DOHH2 (cell line): Measurements from ENCODE around the gene L1CAM.

ENCODE experiments used
- H3F3A ChIP-seq: fragments of 200-600 bp; sonication (generic), shearing (Covaris generic); 2 replicates; pipeline ENCODE4 v1.6.0; 2016; ENCODE audit warnings: antibody characterized with exemption, mild to moderate bottlenecking; ENCODE audit not compliant: control insufficient read depth, insufficient read depth
- H3K27ac ChIP-seq: fragments of 200-600 bp; sonication (generic); 2 replicates; pipeline ENCODE4 v1.5.1; 2014; ENCODE audit warnings: low read depth, mild to moderate bottlenecking, low read length, moderate library complexity
- H3K27me3 ChIP-seq: fragments of 200-600 bp; sonication (generic); 2 replicates; pipeline ENCODE4 v1.6.1; 2014; ENCODE audit warnings: mild to moderate bottlenecking, low read length, mixed read lengths; ENCODE audit not compliant: control insufficient read depth
- H3K36me3 ChIP-seq: fragments of 200-600 bp; sonication (generic); 2 replicates; pipeline ENCODE4 v1.6.1; 2014; ENCODE audit warnings: mild to moderate bottlenecking, low read length, moderate library complexity, mixed read lengths; ENCODE audit not compliant: control insufficient read depth
- H3K4me1 ChIP-seq: fragments of 200-600 bp; sonication (generic); 2 replicates; pipeline ENCODE4 v1.6.1; 2014; ENCODE audit warnings: mild to moderate bottlenecking, low read length, mixed read lengths; ENCODE audit not compliant: control insufficient read depth
- H3K4me2 ChIP-seq: fragments of 200-600 bp; sonication (generic); 2 replicates; pipeline ENCODE4 v1.6.0; 2014; ENCODE audit warnings: mild to moderate bottlenecking, low read length, moderate library complexity
- H3K4me3 ChIP-seq: fragments of 200-600 bp; sonication (generic); 2 replicates; pipeline ENCODE4 v1.5.1; 2014; ENCODE audit warnings: mild to moderate bottlenecking, low read length, mixed read lengths
- H3K79me2 ChIP-seq: fragments of 200-600 bp; sonication (generic); 2 replicates; pipeline ENCODE4 v1.6.1; 2014; ENCODE audit warnings: mild to moderate bottlenecking, low read length, mixed read lengths; ENCODE audit not compliant: control insufficient read depth
- H3K9me2 ChIP-seq: fragments of 200-600 bp; sonication (generic); replicated peaks from 2 replicates; pipeline ENCODE4 v1.6.1; 2014; ENCODE audit warnings: mild to moderate bottlenecking, low read length, mixed read lengths; ENCODE audit not compliant: control insufficient read depth
- H3K9me3 ChIP-seq: fragments of 200-600 bp; sonication (generic); 2 replicates; pipeline ENCODE4 v1.6.1; 2014; ENCODE audit warnings: antibody characterized with exemption, low read length, mixed read lengths; ENCODE audit not compliant: control insufficient read depth, insufficient read depth
- H4K20me1 ChIP-seq: fragments of 200-600 bp; sonication (generic); 2 replicates; pipeline ENCODE4 v1.6.0; 2014; ENCODE audit warnings: low read depth, mild to moderate bottlenecking, antibody characterized with exemption, low read length, moderate library complexity; ENCODE audit not compliant: control insufficient read depth, insufficient read depth
- CTCF ChIP-seq: fragments of 200-600 bp; sonication (generic); IDR thresholded peaks from one replicate; pipeline ENCODE4 v1.5.1; 2014; ENCODE audit warnings: antibody characterized with exemption, mild to moderate bottlenecking, low read depth, low read length; ENCODE audit not compliant: poor library complexity, severe bottlenecking
- EZH2phosphoT487 ChIP-seq: fragments of 200-600 bp; sonication (generic); IDR thresholded peaks from 2 replicates; pipeline ENCODE4 v1.6.1; 2017; ENCODE audit warnings: borderline replicate concordance, mild to moderate bottlenecking, antibody characterized with exemption, low read length, moderate library complexity, mixed read lengths

The L1CAM gene

GRCh38 chrX:153857348-153857903 lies 28.5 kb downstream of the L1CAM start:
- no peak overlapping the region for H3K27ac ChIP-seq
- H3F3A ChIP-seq, result no peaks in the 10 kb centered on the region
- no peaks in the 10 kb centered on the region; the same call in none of the 2 replicates for H3K27me3 ChIP-seq
- H3K79me2 ChIP-seq, result no peaks in the 10 kb centered on the region
- H3K4me1 ChIP-seq, result no peaks in the 10 kb centered on the region
- H4K20me1 ChIP-seq, result no peaks in the 10 kb centered on the region
- H3K9me2 ChIP-seq, result no peaks in the 10 kb centered on the region
- H3K9me3 ChIP-seq, result no peaks in the 10 kb centered on the region
- no peak overlapping the region for H3K4me3 ChIP-seq
- no peak overlapping the region for H3K4me2 ChIP-seq
- TF ChIP-seq CTCF, result no peak
- H3K36me3 ChIP-seq, result no peaks in the 10 kb centered on the region

GRCh38 chrX:153854702-153855101 lies 31.3 kb downstream of the L1CAM start:
- Histone ChIP-seq H3K4me2 (no peak overlapping the region), H3K79me2 (no peaks in the 10 kb centered on the region), H3K36me3 (no peaks in the 10 kb centered on the region), H3K4me1 (no peaks in the 10 kb centered on the region), H3K9me2 (no peaks in the 10 kb centered on the region), H3K9me3 (no peaks in the 10 kb centered on the region), H3F3A (no peaks in the 10 kb centered on the region), H4K20me1 (no peaks in the 10 kb centered on the region), H3K4me3 (no peak overlapping the region), H3K27me3 (no peaks in the 10 kb centered on the region; the same call in none of the 2 replicates), H3K27ac (no peak overlapping the region)
- TF ChIP-seq EZH2phosphoT487, result no peak
- no peak for TF ChIP-seq CTCF

GRCh38 chrX:153853902-153854267 lies 32.1 kb downstream of the L1CAM start:
- H3K4me3 ChIP-seq, result no peak overlapping the region

More at GRCh38 chrX:153853902-153854267, 32.1 kb downstream of the L1CAM start:
- Histone ChIP-seq H3K4me2 (no peak overlapping the region), H3K79me2 (no peaks in the 10 kb centered on the region), H3K9me3 (no peaks in the 10 kb centered on the region), H3K36me3 (no peaks in the 10 kb centered on the region), H3K27ac (no peak overlapping the region), H4K20me1 (no peaks in the 10 kb centered on the region), H3K4me1 (no peaks in the 10 kb centered on the region), H3K9me2 (no peaks in the 10 kb centered on the region), H3F3A (no peaks in the 10 kb centered on the region), H3K27me3 (no peaks in the 10 kb centered on the region; the same call in none of the 2 replicates)
- TF ChIP-seq EZH2phosphoT487, result no peak
- no peak for TF ChIP-seq CTCF
